OCI-LY7 (cell line): ENCODE data around the gene ZNF552. TPM values are rescaled to one million over a fixed set of nuclear protein-coding genes. Genes with fewer than 3 reads are reported as not detected.
"Not testable (repeated sequence)": the region's sequence is repeated elsewhere in the genome, so short reads cannot be mapped to it uniquely, and the experiment has no call there.

Experiments
- BruUV-seq: library from RNA; stranded (reverse); fragments of 400-500 nt; replicated peaks from 2 replicates; lab custom pipeline; 2021; lab: Mats Ljungman, UMichigan
- CTCF ChIA-PET: fragments of 300-600 bp; sonication (Branson Sonifier 250); formaldehyde crosslinking; loops from one replicate; lab custom pipeline; 2022; ENCODE audit warnings: antibody characterized with exemption; ENCODE audit not compliant: unreplicated experiment; lab: Charles Lee
- POLR2A ChIA-PET: fragments of 300-600 bp; sonication (Branson Sonifier 250); formaldehyde crosslinking; loops from one replicate; lab custom pipeline; 2022; ENCODE audit warnings: antibody characterized with exemption; lab: Charles Lee
- DNase-seq: peaks from one replicate; pipeline ENCODE4 v3.0.0-alpha.2; 2015; ENCODE audit warnings: low spot score
- H2AFZ ChIP-seq: fragments of 200-600 bp; sonication (generic), shearing (Covaris generic); 2 replicates; pipeline ENCODE4 v1.6.1; 2014; ENCODE audit warnings: mild to moderate bottlenecking, antibody characterized with exemption, low read length, moderate library complexity
- H3K27ac ChIP-seq: fragments of 200-600 bp; sonication (generic); 2 replicates; pipeline ENCODE4 v1.5.1; 2014; ENCODE audit warnings: mixed run types, low read depth, mild to moderate bottlenecking, moderate library complexity, low read length, inconsistent platforms; ENCODE audit not compliant: poor library complexity, severe bottlenecking
- H3K36me3 ChIP-seq: fragments of 200-600 bp; sonication (generic); 2 replicates; pipeline ENCODE4 v1.6.1; 2014; ENCODE audit warnings: mild to moderate bottlenecking, antibody characterized with exemption, low read length, moderate library complexity, mixed read lengths; ENCODE audit not compliant: insufficient read depth
- H3K4me1 ChIP-seq: fragments of 200-600 bp; sonication (generic); 2 replicates; pipeline ENCODE4 v1.5.1; 2014; ENCODE audit warnings: mild to moderate bottlenecking, low read length; ENCODE audit not compliant: insufficient read depth, poor library complexity, severe bottlenecking
- H3K4me2 ChIP-seq: fragments of 200-600 bp; sonication (generic); 2 replicates; pipeline ENCODE4 v1.6.1; 2014; ENCODE audit warnings: mild to moderate bottlenecking, low read length
- H3K4me3 ChIP-seq: fragments of 200-600 bp; sonication (generic); 2 replicates; pipeline ENCODE4 v1.5.1; 2014; ENCODE audit warnings: mild to moderate bottlenecking, low read depth, low read length; ENCODE audit not compliant: poor library complexity, severe bottlenecking
- H3K79me2 ChIP-seq: fragments of 200-600 bp; sonication (generic); 2 replicates; pipeline ENCODE4 v1.6.1; 2016; ENCODE audit warnings: low read depth, mild to moderate bottlenecking, low read length, moderate library complexity, mixed read lengths; ENCODE audit not compliant: insufficient read depth
- H3K9me2 ChIP-seq: fragments of 200-600 bp; sonication (generic); 2 replicates; pipeline ENCODE4 v1.6.1; 2016; ENCODE audit warnings: mild to moderate bottlenecking, low read length, mixed read lengths; ENCODE audit not compliant: insufficient read depth
- H3K9me3 ChIP-seq: fragments of 200-600 bp; sonication (generic); 2 replicates; pipeline ENCODE4 v1.6.1; 2014; ENCODE audit warnings: mild to moderate bottlenecking, mixed run types, low read length, mixed read lengths
- H4K20me1 ChIP-seq: fragments of 200-600 bp; sonication (generic); 2 replicates; pipeline ENCODE4 v1.6.1; 2014; ENCODE audit warnings: mild to moderate bottlenecking, antibody characterized with exemption, low read length, moderate library complexity, mixed read lengths; ENCODE audit not compliant: insufficient read depth
- CTCF ChIP-seq: fragments of 200-600 bp; sonication (generic); conservative IDR thresholded peaks from 2 replicates; pipeline ENCODE4 v1.5.1; 2014; ENCODE audit warnings: mild to moderate bottlenecking, antibody characterized with exemption, low read length, moderate library complexity, mixed read lengths
- EZH2phosphoT487 ChIP-seq: fragments of 200-600 bp; sonication (generic); IDR thresholded peaks from 2 replicates; pipeline ENCODE4 v1.6.1; 2018; ENCODE audit warnings: low read depth, borderline replicate concordance, mild to moderate bottlenecking, mixed run types, antibody characterized with exemption, low read length, moderate library complexity, mixed read lengths
- intact Hi-C: fragments of 100-400 bp; cut with micrococcal nuclease; formaldehyde crosslinking; loops from one replicate; pipeline ENCODE4 v1.10.0; 2022; ENCODE audit not compliant: unreplicated experiment
- total RNA-seq, 2 experiments: library from RNA; depleted of rRNA in 1 of 2; stranded (reverse); fragments of >200 nt in 1 of 2; shearing (Covaris generic) in 1 of 2; gene quantifications; 2 replicates each; pipeline ENCODE4 v1.2.3, GENCODE V29; 2014 to 2022

ZNF552 gene
- total RNA-seq, 2 experiments from 2014 or later: 8.6 to 11.4 TPM

- CTCF ChIA-PET, H2AFZ ChIP-seq, H3K4me3 ChIP-seq, BruUV-seq, POLR2A ChIA-PET, H3K27ac ChIP-seq, H3K9me2 ChIP-seq, intact Hi-C loops, H3K9me3 ChIP-seq, H4K20me1 ChIP-seq, DNase-seq: not testable (repeated sequence)
- H3K36me3 ChIP-seq: peaks cover 65% of the 10 kb centered on the region
- H3K79me2 ChIP-seq: peaks cover 79% of the 10 kb centered on the region
- peaks cover 34% of the 10 kb centered on the region for H3K4me1 ChIP-seq
- peak overlapping the region; percentile 32; the same call in 1 of the 2 replicates for H3K4me2 ChIP-seq
Measured at GRCh38 chr19:57823155-57823554, 8.4 kb upstream of the ZNF552 start.

GRCh38 chr19:57821501-57821900 is 6.8 kb upstream of the ZNF552 start:
- DNase-seq, H2AFZ ChIP-seq, POLR2A ChIA-PET, H3K4me2 ChIP-seq, H4K20me1 ChIP-seq, H3K9me2 ChIP-seq, H3K27ac ChIP-seq, H3K9me3 ChIP-seq, BruUV-seq, H3K4me3 ChIP-seq, CTCF ChIA-PET, intact Hi-C loops: not testable (repeated sequence)
- Histone ChIP-seq H3K36me3 (peaks cover 57% of the 10 kb centered on the region), H3K79me2 (peaks cover 69% of the 10 kb centered on the region), H3K4me1 (peaks cover 34% of the 10 kb centered on the region)

GRCh38 chr19:57821095-57821494 is 6.4 kb upstream of the ZNF552 start:
- POLR2A ChIA-PET, H4K20me1 ChIP-seq, H3K27ac ChIP-seq, H3K9me3 ChIP-seq, CTCF ChIA-PET, BruUV-seq, H2AFZ ChIP-seq, H3K9me2 ChIP-seq, intact Hi-C loops: not testable (repeated sequence)
- peak; percentile 16 for DNase-seq
- Histone ChIP-seq H3K4me1 (peaks cover 34% of the 10 kb centered on the region), H3K4me3 (peak overlapping the region; percentile 90), H3K36me3 (peaks cover 53% of the 10 kb centered on the region), H3K79me2 (peaks cover 65% of the 10 kb centered on the region), H3K4me2 (peak overlapping the region; percentile 92)

GRCh38 chr19:57820599-57820998 is 5.9 kb upstream of the ZNF552 start:
- Histone ChIP-seq H3K79me2 (peaks cover 60% of the 10 kb centered on the region), H3K4me1 (peaks cover 34% of the 10 kb centered on the region), H3K36me3 (peaks cover 48% of the 10 kb centered on the region), H3K4me3 (peak overlapping the region; percentile 90), H3K9me2 (no peaks in the 10 kb centered on the region), H4K20me1 (peaks cover 4% of the 10 kb centered on the region; the same call in 1 of the 2 replicates), H3K9me3 (no peaks in the 10 kb centered on the region), H2AFZ (no peak overlapping the region), H3K4me2 (peak overlapping the region; percentile 92), H3K27ac (peak overlapping the region; percentile 63)
- no peak for TF ChIP-seq CTCF
- no peak for TF ChIP-seq EZH2phosphoT487
- ChIA-PET POLR2A (no interaction called here), CTCF (no interaction called here)
- no peak for DNase-seq
- intact Hi-C loops: no loop called here
- BruUV-seq: no TSS peak
